H1 (cell line): ENCODE measurements around the gene PDX1. TPM values are rescaled to one million over a fixed set of nuclear protein-coding genes. Genes with fewer than 3 reads are reported as not detected.

Experiments used
- CTCF ChIA-PET: fragments of 300-600 bp; sonication (Branson Sonifier 250); formaldehyde crosslinking; loops from one replicate; lab custom pipeline; 2021; ENCODE audit not compliant: partially characterized antibody; lab: Charles Lee
- POLR2A ChIA-PET: fragments of 300-600 bp; sonication (Branson Sonifier 250); formaldehyde crosslinking; loops from one replicate; lab custom pipeline; 2021; ENCODE audit warnings: inconsistent platforms; ENCODE audit not compliant: partially characterized antibody; lab: Charles Lee
- DNase-seq, 2 experiments: peaks; one replicate each; pipeline versions ENCODE4 v3.0.0 to v3.0.0-alpha.2; 2010 to 2022; ENCODE audit warnings: low spot score in 2 of 2, low read depth in 1 of 2, mixed read lengths in 1 of 2
- FAIRE-seq: peaks from 2 replicates; lab custom pipeline; 2011; peaks lifted over from hg19 to GRCh38; lab: Jason Lieb, UNC
- H2AFZ ChIP-seq: 2 replicates; pipeline ENCODE4 v1.8.1; 2012; ENCODE audit warnings: low read length, inconsistent platforms
- H2AK5ac ChIP-seq: 2 replicates; pipeline ENCODE4 v1.6.1; 2013; ENCODE audit warnings: low read depth, low read length
- H2BK120ac ChIP-seq: replicated peaks from 2 replicates; pipeline ENCODE3; 2013; ENCODE audit warnings: low read depth, low read length, inconsistent platforms
- H2BK12ac ChIP-seq: 2 replicates; pipeline ENCODE4 v1.6.1; 2013; ENCODE audit warnings: low read depth, low read length
- H2BK15ac ChIP-seq: 2 replicates; pipeline ENCODE4 v1.6.1; 2013; ENCODE audit warnings: low read length
- H2BK20ac ChIP-seq: 2 replicates; pipeline ENCODE4 v1.6.1; 2013; ENCODE audit warnings: low read length
- H2BK5ac ChIP-seq: 2 replicates; pipeline ENCODE4 v1.6.1; 2013; ENCODE audit warnings: low read depth, low read length
- H3K14ac ChIP-seq: 2 replicates; pipeline ENCODE4 v1.6.1; 2013; ENCODE audit warnings: inconsistent platforms; ENCODE audit not compliant: insufficient read length
- H3K18ac ChIP-seq: 2 replicates; pipeline ENCODE4 v1.6.1; 2013; ENCODE audit warnings: low read length; ENCODE audit errors: extremely low read depth
- H3K23ac ChIP-seq: 2 replicates; pipeline ENCODE4 v1.6.1; 2013; ENCODE audit warnings: inconsistent platforms; ENCODE audit not compliant: insufficient read length
- H3K23me2 ChIP-seq: 2 replicates; pipeline ENCODE4 v1.6.1; 2013; ENCODE audit warnings: low read depth, low read length
- H3K27ac ChIP-seq: 2 replicates; pipeline ENCODE4 v1.6.1; 2011; ENCODE audit warnings: low read depth, low read length, inconsistent platforms
- H3K27me3 ChIP-seq, 4 experiments: replicated peaks in 1 of 4; 1 replicate in 1 of 4; 2 replicates in 3 of 4; pipeline versions ENCODE4 v1.6.1 to v1.8.1; 2011 to 2013; ENCODE audit warnings: low read length in 3 of 4, mild to moderate bottlenecking in 3 of 4, inconsistent platforms in 2 of 4, mixed read lengths in 2 of 4, moderate library complexity in 1 of 4; ENCODE audit not compliant: control insufficient read depth in 3 of 4, insufficient read depth in 3 of 4; ENCODE audit errors: extremely low read depth in 1 of 4
- H3K36me3 ChIP-seq, 4 experiments: 2 replicates each; pipeline versions ENCODE4 v1.6.1 to v1.8.1; 2011 to 2013; ENCODE audit warnings: mild to moderate bottlenecking in 4 of 4, low read length in 3 of 4, moderate library complexity in 2 of 4, control low read depth in 1 of 4, inconsistent platforms in 1 of 4; ENCODE audit not compliant: insufficient read depth in 4 of 4, control insufficient read depth in 2 of 4
- H3K4ac ChIP-seq: replicated peaks from 2 replicates; pipeline ENCODE3; 2013; ENCODE audit warnings: low read length, low read depth, mixed read lengths, inconsistent platforms; ENCODE audit not compliant: insufficient read length
- H3K4me1 ChIP-seq, 4 experiments: replicated peaks in 1 of 4; 1 replicate in 1 of 4; 2 replicates in 3 of 4; pipeline versions ENCODE4 v1.6.1 to v1.8.1; 2011 to 2013; ENCODE audit warnings: low read length in 3 of 4, inconsistent platforms in 2 of 4, mixed read lengths in 1 of 4; ENCODE audit not compliant: insufficient read depth in 4 of 4, control insufficient read depth in 3 of 4
- H3K4me2 ChIP-seq, 2 experiments: 2 replicates each; pipeline versions ENCODE4 v1.6.1 to v1.8.1; 2011 to 2013; ENCODE audit warnings: low read depth in 2 of 2, low read length in 2 of 2, control low read depth in 1 of 2, inconsistent platforms in 1 of 2, mild to moderate bottlenecking in 1 of 2; ENCODE audit not compliant: insufficient read depth in 1 of 2
- H3K4me3 ChIP-seq, 4 experiments: fragments of 200-600, 300-600 bp in 1 of 4; sonication (generic), shearing (Covaris generic), sonication (Bioruptor Twin) in 1 of 4; 2 replicates each; pipeline versions ENCODE4 v1.5.1 to v1.8.1; 2011 to 2016; ENCODE audit warnings: low read length in 4 of 4, low read depth in 3 of 4, control low read depth in 2 of 4, inconsistent platforms in 2 of 4, mild to moderate bottlenecking in 2 of 4, mixed read lengths in 1 of 4, moderate library complexity in 1 of 4; ENCODE audit not compliant: insufficient read depth in 2 of 4; ENCODE audit errors: extremely low read depth in 1 of 4
- H3K56ac ChIP-seq: replicated peaks from 2 replicates; pipeline ENCODE3; 2013; ENCODE audit warnings: low read depth, mild to moderate bottlenecking, mixed read lengths, low read length, inconsistent platforms; ENCODE audit not compliant: insufficient read length
- H3K79me1 ChIP-seq: 2 replicates; pipeline ENCODE4 v1.6.1; 2013; ENCODE audit warnings: low read depth, low read length, control low read depth
- H3K79me2 ChIP-seq, 2 experiments: 2 replicates each; pipeline versions ENCODE4 v1.6.1 to v1.8.1; 2012 to 2013; ENCODE audit warnings: low read length in 2 of 2, mild to moderate bottlenecking in 2 of 2, inconsistent platforms in 1 of 2; ENCODE audit not compliant: insufficient read depth in 2 of 2, control insufficient read depth in 1 of 2
- H3K9ac ChIP-seq, 4 experiments: replicated peaks in 1 of 4; 1 replicate in 1 of 4; 2 replicates in 3 of 4; pipeline versions ENCODE4 v1.6.1 to v1.8.1; 2011 to 2013; ENCODE audit warnings: low read depth in 3 of 4, low read length in 3 of 4, control low read depth in 2 of 4, mild to moderate bottlenecking in 2 of 4, moderate library complexity in 2 of 4, inconsistent platforms in 1 of 4; ENCODE audit errors: extremely low read depth in 1 of 4
- H3K9me3 ChIP-seq, 2 experiments: 2 replicates each; pipeline versions ENCODE4 v1.6.1 to v1.8.1; 2012 to 2013; ENCODE audit warnings: mild to moderate bottlenecking in 2 of 2, moderate library complexity in 2 of 2, control low read depth in 1 of 2, inconsistent platforms in 1 of 2, low read depth in 1 of 2, low read length in 1 of 2, mixed read lengths in 1 of 2; ENCODE audit not compliant: insufficient read depth in 2 of 2
- H4K20me1 ChIP-seq, 2 experiments: replicated peaks in 1 of 2; 2 replicates each; pipeline versions ENCODE3 to v1.8.1; 2011 to 2013; ENCODE audit warnings: inconsistent platforms in 2 of 2, low read length in 2 of 2, mild to moderate bottlenecking in 1 of 2; ENCODE audit not compliant: insufficient read depth in 2 of 2, control insufficient read depth in 1 of 2
- H4K5ac ChIP-seq: 2 replicates; pipeline ENCODE4 v1.6.1; 2013; ENCODE audit warnings: low read length, low read depth, mixed read lengths, inconsistent platforms; ENCODE audit not compliant: insufficient read length
- H4K8ac ChIP-seq: 2 replicates; pipeline ENCODE4 v1.8.0; 2013; ENCODE audit warnings: mild to moderate bottlenecking, moderate library complexity, low read length, inconsistent platforms; ENCODE audit not compliant: insufficient read depth; ENCODE audit errors: extremely low read depth
- H4K91ac ChIP-seq: replicated peaks from 2 replicates; pipeline ENCODE3; 2013; ENCODE audit warnings: low read length, mixed read lengths, inconsistent platforms; ENCODE audit not compliant: insufficient read length
- ASH2L ChIP-seq: fragments of 200-600, 300-600 bp; sonication (generic); IDR thresholded peaks from one replicate; pipeline ENCODE4 v1.7.1; 2017; ENCODE audit warnings: low read length
- CBX8 ChIP-seq: fragments of 300-800, 300-1000 bp; sonication (generic); IDR thresholded peaks from 2 replicates; pipeline ENCODE4 v1.7.1; 2016; ENCODE audit warnings: low read depth, low read length, borderline replicate concordance
- CTBP2 ChIP-seq: IDR thresholded peaks from 2 replicates; pipeline ENCODE4 v1.7.0; 2011; ENCODE audit warnings: borderline replicate concordance, mild to moderate bottlenecking, moderate library complexity, mixed read lengths, low read length; ENCODE audit not compliant: insufficient read depth, insufficient read length
- EZH2 ChIP-seq: fragments of 200-600 bp; sonication (generic); IDR thresholded peaks from 2 replicates; pipeline ENCODE4 v1.7.1; 2012; ENCODE audit warnings: low read depth, mild to moderate bottlenecking, moderate library complexity, low read length, inconsistent platforms; ENCODE audit not compliant: severe bottlenecking
- GTF2F1 ChIP-seq: IDR thresholded peaks from 2 replicates; pipeline ENCODE4 v1.6.1; 2012; ENCODE audit warnings: low read depth, low read length, improper control_type of control experiment, borderline replicate concordance
- MAFK ChIP-seq: IDR thresholded peaks from 2 replicates; pipeline ENCODE4 v1.6.1; 2012; ENCODE audit warnings: low read depth, mild to moderate bottlenecking, improper control_type of control experiment, low read length
- POLR2AphosphoS5 ChIP-seq: IDR thresholded peaks from 2 replicates; pipeline ENCODE4 v1.6.1; 2011; ENCODE audit warnings: low read depth, low read length
- SUZ12 ChIP-seq: fragments of 200-600 bp; sonication (generic); IDR thresholded peaks from 2 replicates; pipeline ENCODE4 v1.6.1; 2012; ENCODE audit warnings: mild to moderate bottlenecking, inconsistent platforms, low read length, moderate library complexity, mixed read lengths
- WGBS, 2 experiments: shearing (Covaris generic) in 1 of 2; methylation state at CpG; one replicate each; pipeline versions ENCODE4 v1.1.6 to v1.1.7; 2013 to 2015; ENCODE audit warnings: low lambda C conversion rate in 2 of 2, mixed read lengths in 2 of 2, inconsistent platforms in 1 of 2, low coverage in 1 of 2, missing lambda C conversion rate in 1 of 2; ENCODE audit not compliant: insufficient replicate concordance in 2 of 2, insufficient coverage in 1 of 2, insufficient read length in 1 of 2; ENCODE audit errors: extremely low coverage in 1 of 2, missing lambda C conversion rate in 1 of 2; 5-methylcytosine and 5-hydroxymethylcytosine counted together
- polyA plus RNA-seq, 7 experiments: library from polyadenylated mRNA; depleted of rRNA in 3 of 7; stranded (reverse) in 5 of 7; unstranded in 2 of 7; fragments of >200 nt in 5 of 7; fragments of 200-250 nt in 2 of 7; gene quantifications; 1 replicate in 5 of 7; 2 replicates in 1 of 7; 4 replicates in 1 of 7; pipeline versions ENCODE4 v1.2.1 to v1.2.3, GENCODE V29; 2011 to 2013; ENCODE audit warnings: missing spikeins in 2 of 7, mixed read lengths in 2 of 7
- total RNA-seq: library from RNA; stranded (reverse); fragmentation: NEBNext Ultra II Directional; extraction: Animal tissue kit (Norgen Biotek cat#: 25700); gene quantifications from 2 replicates; pipeline ENCODE4 v1.2.1, GENCODE V29; 2021

Gene PDX1
- total and polyA plus RNA-seq, 2 of the 8 experiments (the other 6 are each of a cell fraction or from before 2014, with no cell fraction given), result not detected

GRCh38 chr13:27926644-27927434, 7.0 kb downstream of the PDX1 start:
- no peaks in the 10 kb centered on the region for H3K79me2 ChIP-seq
- H2BK5ac ChIP-seq, result no peak overlapping the region
- H3K9ac ChIP-seq, result no peak overlapping the region
- H2BK20ac ChIP-seq, result no peak overlapping the region
- no peak overlapping the region for H4K5ac ChIP-seq
- no peaks in the 10 kb centered on the region for H3K23me2 ChIP-seq
- FAIRE-seq, result no peak
- no peak overlapping the region for H2BK120ac ChIP-seq
- peaks cover 97 to 100% (median 99%) of the 10 kb centered on the region in 4 experiments for H3K27me3 ChIP-seq
- no peak overlapping the region for H2BK15ac ChIP-seq
- no peak overlapping the region for H4K91ac ChIP-seq
- peak in 1 of 2 experiments; percentile 55 for DNase-seq
- H3K36me3 ChIP-seq, result peaks cover 0 to 10% (median 0%) of the 10 kb centered on the region in 4 experiments; a peak in 1 of 8 replicates
- H3K4me1 ChIP-seq, result peaks cover 0 to 18% (median 14%) of the 10 kb centered on the region in 4 experiments; a peak in 5 of 7 replicates
- 11% methylated on average over 35 of the region's 35 CpGs; no CpG with 5 or more reads in 1 of the 2 experiments for WGBS, 2 experiments
- H2BK12ac ChIP-seq, result no peak overlapping the region
- H4K20me1 ChIP-seq, result peaks cover 30 to 51% of the 10 kb centered on the region in 2 experiments
- no peak overlapping the region for H3K4me3 ChIP-seq
- no peak overlapping the region for H3K27ac ChIP-seq
- H2AK5ac ChIP-seq, result no peak overlapping the region
- no peak overlapping the region for H3K14ac ChIP-seq
- H4K8ac ChIP-seq, result no peak overlapping the region
- POLR2A ChIA-PET, result interaction anchor here (0.7 kb wide), 1 partner anchor 136 kb away, joined by 3 read pairs; no protein-coding TSS in a partner anchor
- no peak overlapping the region; a peak in 1 of 4 replicates for H3K4me2 ChIP-seq
- no peak overlapping the region for H3K4ac ChIP-seq
- H2AFZ ChIP-seq, result no peak overlapping the region
- CTCF ChIA-PET, result interaction anchor here (0.6 to 3.9 kb wide), 10 partner anchors 11 to 1298 kb away, joined by 3 to 22 read pairs (median 4); no protein-coding TSS in a partner anchor
- no peak overlapping the region for H3K18ac ChIP-seq
- H3K79me1 ChIP-seq, result no peaks in the 10 kb centered on the region
- H3K56ac ChIP-seq, result no peak overlapping the region
- no peak overlapping the region for H3K23ac ChIP-seq
- H3K9me3 ChIP-seq, result no peaks in the 10 kb centered on the region
- TF ChIP-seq GTF2F1 (no peak), CTBP2 (peak; percentile 58), POLR2AphosphoS5 (no peak), MAFK (no peak), SUZ12 (peak; percentile 74; the same call in 1 of the 2 replicates), EZH2 (peak; percentile 86), ASH2L (no peak), CBX8 (peak; percentile 16; the same call in 1 of the 2 replicates)
